ENCODE measurements around the gene PKN1. TPM values are rescaled to one million over a fixed set of nuclear protein-coding genes. Genes with fewer than 3 reads are reported as not detected.

Gene PKN1
- total and polyA plus RNA-seq, 2 of the 4 experiments (the other 2 are of a cell fraction): 39.1 to 41.4 TPM

- whole genome bisulfite sequencing, 2 experiments (ENCODE audit: extremely low coverage in 2 of 2, insufficient read length in 1 of 2): 60% methylated on average over 12 of the region's 23 CpGs; no CpG with 5 or more reads in 1 of the 2 experiments
- Histone ChIP-seq H4K91ac (ENCODE audit: insufficient read depth, low read depth, low read length) (no peak overlapping the region), H3K4me3 (ENCODE audit: insufficient read depth, low read depth, low read length) (no peak overlapping the region), H2AFZ (replicated peaks; ENCODE audit: low read length, poor library complexity) (peak overlapping the region; percentile 68), H2AK9ac (replicated peaks; ENCODE audit: low read depth, low read length, poor library complexity) (peak overlapping the region; percentile 99), H3K27me3 (ENCODE audit: control insufficient read depth, insufficient read depth, low read length) (no peaks in the 10 kb centered on the region), H3K9me3 (ENCODE audit: control insufficient read depth, insufficient read depth, low read length) (no peaks in the 10 kb centered on the region), H3K23ac (ENCODE audit: low read depth, low read length) (no peak overlapping the region), H3K9ac (ENCODE audit: low read depth, low read length) (no peak overlapping the region), H3K4ac (ENCODE audit: low read depth, low read length) (no peak overlapping the region), H4K20me1 (ENCODE audit: insufficient read depth, low read length) (peaks cover 23% of the 10 kb centered on the region), H2BK120ac (ENCODE audit: low read depth, low read length) (no peak overlapping the region), H3K4me2 (ENCODE audit: low read depth, low read length) (peak overlapping the region; percentile 91), H3K56ac (ENCODE audit: extremely low read depth, insufficient read depth, low read length) (no peak overlapping the region), H2BK20ac (ENCODE audit: low read depth, low read length) (no peak overlapping the region), H3K4me1 (ENCODE audit: control insufficient read depth, insufficient read depth, low read length) (peaks cover 17% of the 10 kb centered on the region), H4K8ac (ENCODE audit: low read depth in 2 of 2, low read length in 2 of 2) (peak overlapping the region in 1 of 2 experiments; percentile 40; a peak in 2 of 4 replicates), H4K5ac (ENCODE audit: low read depth, low read length) (peak overlapping the region; percentile 7; the same call in 1 of the 2 replicates), H3K27ac (ENCODE audit: insufficient read depth, low read length) (no peak overlapping the region), H3K9me1 (ENCODE audit: insufficient read depth, low read length) (peaks cover 18% of the 10 kb centered on the region), H3K14ac (replicated peaks; ENCODE audit: low read depth, low read length) (0 out of 2 replicates have a peak overlapping the region, but pooled peaks have one; percentile 3), H2AK5ac (ENCODE audit: low read depth, low read length) (peak overlapping the region; percentile 81), H3K79me1 (ENCODE audit: low read depth in 1 of 2, low read length in 2 of 2) (peaks cover 28 to 63% of the 10 kb centered on the region in 2 experiments), H3K36me3 (ENCODE audit: control insufficient read depth, insufficient read depth, low read length) (0 out of 2 replicates have a peak, but pooled peaks cover 6% of the 10 kb centered on the region), H2BK5ac (ENCODE audit: low read depth, low read length, poor library complexity, severe bottlenecking) (peak overlapping the region; percentile 18), H2BK15ac (ENCODE audit: low read depth, low read length) (no peak overlapping the region), H3K18ac (ENCODE audit: low read depth, low read length) (no peak overlapping the region)
- CTCF ChIA-PET: no interaction called here
- POLR2A ChIA-PET (ENCODE audit: unreplicated experiment): no interaction called here
- dilution Hi-C loops (cut with HindIII; ENCODE audit: low sequenced_read_pairs, unreplicated experiment) (no loop called here), intact Hi-C loops (cut with micrococcal nuclease) (no loop called here), in situ Hi-C loops (cut with MboI; ENCODE audit: low sequenced_read_pairs) (no loop called here)
- DNase-seq (peak; percentile 72), ATAC-seq (ENCODE audit: low read depth) (peak; percentile 69)
- no TSS peak for BruUV-seq (replicated peaks)
- TF ChIP-seq, protein P1, sequence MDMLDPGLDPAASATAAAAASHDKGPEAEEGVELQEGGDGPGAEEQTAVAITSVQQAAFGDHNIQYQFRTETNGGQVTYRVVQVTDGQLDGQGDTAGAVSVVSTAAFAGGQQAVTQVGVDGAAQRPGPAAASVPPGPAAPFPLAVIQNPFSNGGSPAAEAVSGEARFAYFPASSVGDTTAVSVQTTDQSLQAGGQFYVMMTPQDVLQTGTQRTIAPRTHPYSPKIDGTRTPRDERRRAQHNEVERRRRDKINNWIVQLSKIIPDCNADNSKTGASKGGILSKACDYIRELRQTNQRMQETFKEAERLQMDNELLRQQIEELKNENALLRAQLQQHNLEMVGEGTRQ (IDR thresholded peaks at IDR 0.05; ENCODE audit: low read depth, low read length): 0 out of 2 replicates have a peak, but pooled peaks have one; percentile 22
- TF ChIP-seq MAZ (IDR thresholded peaks at IDR 0.05; ENCODE audit: borderline replicate concordance, low read depth, low read length): peak; percentile 33; the same call in 1 of the 2 replicates
- no peak for TF ChIP-seq CTCF (conservative IDR thresholded peaks at IDR 0.05; ENCODE audit: low read depth, low read length)
- no peak for TF ChIP-seq FOS (IDR thresholded peaks at IDR 0.05; ENCODE audit: low read depth, low read length)
- no peak for TF ChIP-seq BHLHE40 (IDR thresholded peaks at IDR 0.05; ENCODE audit: low read depth, low read length)
- TF ChIP-seq MXI1 (IDR thresholded peaks at IDR 0.05; ENCODE audit: borderline replicate concordance, low read depth, low read length): no peak
Observed at GRCh38 chr19:14434543-14435319, 1.6 kb downstream of the PKN1 start.

Measured in IMR-90 (cell line).